H9 (cell line): ENCODE data around the gene ZNF616. TPM values are rescaled to one million over a fixed set of nuclear protein-coding genes. Genes with fewer than 3 reads are reported as not detected.
A peak's percentile ranks its signal among the peaks of the same experiment; 100 is the strongest.

Experiments
- DNase-seq: peaks from one replicate; pipeline ENCODE4 v3.0.0-alpha.2; 2017
- H2AFZ ChIP-seq: one replicate; pipeline ENCODE4 v1.6.1; 2013; ENCODE audit warnings: mild to moderate bottlenecking, low read length, control low read depth, moderate library complexity
- H2AK5ac ChIP-seq: 2 replicates; pipeline ENCODE4 v1.6.1; 2013; ENCODE audit warnings: low read length, control low read depth, mixed read lengths; ENCODE audit not compliant: insufficient read length
- H2BK120ac ChIP-seq: one replicate; pipeline ENCODE4 v1.6.1; 2013; ENCODE audit warnings: low read depth, mild to moderate bottlenecking, low read length, control low read depth, inconsistent platforms; ENCODE audit not compliant: poor library complexity, severe bottlenecking
- H2BK12ac ChIP-seq: 2 replicates; pipeline ENCODE4 v1.6.1; 2013; ENCODE audit warnings: low read length, control low read depth, mixed read lengths, low read depth; ENCODE audit not compliant: insufficient read length
- H2BK15ac ChIP-seq: 2 replicates; pipeline ENCODE4 v1.6.1; 2013; ENCODE audit warnings: low read depth, low read length, control low read depth
- H2BK20ac ChIP-seq: one replicate; pipeline ENCODE4 v1.6.1; 2013; ENCODE audit warnings: low read depth, mild to moderate bottlenecking, low read length, control low read depth, inconsistent platforms; ENCODE audit not compliant: poor library complexity, severe bottlenecking
- H2BK5ac ChIP-seq: 2 replicates; pipeline ENCODE4 v1.6.1; 2013; ENCODE audit warnings: low read length, control low read depth, mixed read lengths; ENCODE audit not compliant: insufficient read length
- H3K14ac ChIP-seq: 2 replicates; pipeline ENCODE4 v1.6.1; 2013; ENCODE audit warnings: low read length, control low read depth; ENCODE audit not compliant: insufficient read depth
- H3K18ac ChIP-seq: 2 replicates; pipeline ENCODE4 v1.6.1; 2013; ENCODE audit warnings: low read depth, mild to moderate bottlenecking, mixed read lengths, low read length, control low read depth; ENCODE audit not compliant: insufficient read length
- H3K23ac ChIP-seq: 2 replicates; pipeline ENCODE4 v1.6.1; 2013; ENCODE audit warnings: low read length, control low read depth, mixed read lengths, low read depth; ENCODE audit not compliant: insufficient read length
- H3K23me2 ChIP-seq: 2 replicates; pipeline ENCODE4 v1.6.1; 2013; ENCODE audit warnings: low read depth, mild to moderate bottlenecking, mixed read lengths, low read length, control low read depth; ENCODE audit not compliant: insufficient read length, poor library complexity, severe bottlenecking
- H3K27ac ChIP-seq: 2 replicates; pipeline ENCODE4 v1.5.1; 2013; ENCODE audit warnings: low read length, control low read depth, mixed read lengths, low read depth; ENCODE audit not compliant: insufficient read length
- H3K27me3 ChIP-seq: 2 replicates; pipeline ENCODE4 v1.6.1; 2013; ENCODE audit warnings: low read length, control low read depth, inconsistent platforms; ENCODE audit not compliant: insufficient read depth
- H3K4ac ChIP-seq: 2 replicates; pipeline ENCODE4 v1.6.1; 2013; ENCODE audit warnings: low read depth, mild to moderate bottlenecking, control low read depth, inconsistent platforms, low read length, moderate library complexity
- H3K4me1 ChIP-seq: 2 replicates; pipeline ENCODE4 v1.6.1; 2013; ENCODE audit warnings: low read length, control low read depth, inconsistent platforms; ENCODE audit not compliant: insufficient read depth
- H3K4me2 ChIP-seq: 2 replicates; pipeline ENCODE4 v1.6.1; 2013; ENCODE audit warnings: low read length, control low read depth, mixed read lengths; ENCODE audit not compliant: insufficient read length, insufficient read depth
- H3K56ac ChIP-seq: 2 replicates; pipeline ENCODE4 v1.6.1; 2013; ENCODE audit warnings: low read depth, mild to moderate bottlenecking, mixed read lengths, low read length, control low read depth; ENCODE audit not compliant: insufficient read length
- H3K79me1 ChIP-seq: 2 replicates; pipeline ENCODE4 v1.6.1; 2013; ENCODE audit warnings: low read depth, mild to moderate bottlenecking, moderate library complexity, low read length, control low read depth, inconsistent platforms; ENCODE audit not compliant: insufficient read depth, poor library complexity, severe bottlenecking
- H3K79me2 ChIP-seq: 2 replicates; pipeline ENCODE4 v1.6.1; 2013; ENCODE audit warnings: low read length, control low read depth, inconsistent platforms; ENCODE audit not compliant: insufficient read depth
- H3K9ac ChIP-seq: 2 replicates; pipeline ENCODE4 v1.6.1; 2013; ENCODE audit warnings: low read length, control low read depth, mixed read lengths; ENCODE audit not compliant: insufficient read length; ENCODE audit errors: extremely low read depth
- H3K9me3 ChIP-seq: one replicate; pipeline ENCODE4 v1.6.1; 2013; ENCODE audit warnings: low read depth, low read length, inconsistent platforms; ENCODE audit not compliant: control insufficient read depth
- H3T11ph ChIP-seq: one replicate; pipeline ENCODE4 v1.6.1; 2013; ENCODE audit warnings: mild to moderate bottlenecking, low read length, control low read depth, inconsistent platforms
- H4K20me1 ChIP-seq: one replicate; pipeline ENCODE4 v1.6.1; 2013; ENCODE audit not compliant: control insufficient read depth, insufficient read length, insufficient read depth
- H4K5ac ChIP-seq: 2 replicates; pipeline ENCODE4 v1.6.1; 2013; ENCODE audit warnings: low read depth, mild to moderate bottlenecking, mixed read lengths, low read length, control low read depth; ENCODE audit not compliant: insufficient read length
- H4K8ac ChIP-seq: replicated peaks from 2 replicates; pipeline ENCODE4 v1.6.1; 2013; ENCODE audit warnings: low read length, control low read depth, mixed read lengths, low read depth; ENCODE audit not compliant: insufficient read length
- H4K91ac ChIP-seq: 2 replicates; pipeline ENCODE4 v1.6.1; 2013; ENCODE audit warnings: low read depth, mild to moderate bottlenecking, moderate library complexity, mixed read lengths, low read length, control low read depth; ENCODE audit not compliant: insufficient read length
- H3K27ac Mint-ChIP-seq, 3 experiments: 2 replicates in 2 of 3; 3 replicates in 1 of 3; pipeline ENCODE4 v1.8.0; 2020 to 2021; ENCODE audit warnings: mixed read lengths in 3 of 3, mild to moderate bottlenecking in 1 of 3, moderate library complexity in 1 of 3
- H3K27me3 Mint-ChIP-seq: 2 replicates; pipeline ENCODE4 v1.8.0; 2021; ENCODE audit warnings: low read depth, mild to moderate bottlenecking, moderate library complexity, mixed read lengths
- H3K36me3 Mint-ChIP-seq, 3 experiments: 2 replicates in 2 of 3; 3 replicates in 1 of 3; pipeline ENCODE4 v1.8.0; 2020 to 2021; ENCODE audit warnings: low read depth in 3 of 3, mixed read lengths in 3 of 3; ENCODE audit not compliant: insufficient read depth in 1 of 3
- H3K4me1 Mint-ChIP-seq, 2 experiments: 2 replicates each; pipeline ENCODE4 v1.8.0; 2020; ENCODE audit warnings: mixed read lengths in 2 of 2
- H3K4me3 Mint-ChIP-seq, 2 experiments: 2 replicates in 1 of 2; 3 replicates in 1 of 2; pipeline ENCODE4 v1.8.0; 2020 to 2021; ENCODE audit warnings: mild to moderate bottlenecking in 2 of 2, mixed read lengths in 2 of 2, moderate library complexity in 1 of 2
- H3K9me3 Mint-ChIP-seq, 2 experiments: 2 replicates in 1 of 2; 3 replicates in 1 of 2; pipeline ENCODE4 v1.8.0; 2020; ENCODE audit warnings: mild to moderate bottlenecking in 2 of 2, mixed read lengths in 2 of 2, moderate library complexity in 1 of 2
- WGBS: extraction: QIAGEN DNeasy Blood & Tissue Kit; methylation state at CpG from one replicate; pipeline ENCODE4 v1.1.7; 2013; ENCODE audit warnings: missing lambda C conversion rate, low lambda C conversion rate, mixed read lengths; ENCODE audit not compliant: insufficient read length; ENCODE audit errors: extremely low coverage; 5-methylcytosine and 5-hydroxymethylcytosine counted together
- total RNA-seq: library from RNA; stranded (reverse); gene quantifications from 2 replicates; pipeline ENCODE4 v1.2.1, GENCODE V29; 2021
- TF ChIP-seq, protein P1 (sequence below): fragments of 200-600 bp; sonication (generic); conservative IDR thresholded peaks from 3 replicates; pipeline ENCODE4 v1.8.0; 2021; ENCODE audit warnings: antibody characterized with exemption, mild to moderate bottlenecking

Gene ZNF616
- total RNA-seq, 1 experiment from 2014 or later, result 32.0 TPM

DNA sequence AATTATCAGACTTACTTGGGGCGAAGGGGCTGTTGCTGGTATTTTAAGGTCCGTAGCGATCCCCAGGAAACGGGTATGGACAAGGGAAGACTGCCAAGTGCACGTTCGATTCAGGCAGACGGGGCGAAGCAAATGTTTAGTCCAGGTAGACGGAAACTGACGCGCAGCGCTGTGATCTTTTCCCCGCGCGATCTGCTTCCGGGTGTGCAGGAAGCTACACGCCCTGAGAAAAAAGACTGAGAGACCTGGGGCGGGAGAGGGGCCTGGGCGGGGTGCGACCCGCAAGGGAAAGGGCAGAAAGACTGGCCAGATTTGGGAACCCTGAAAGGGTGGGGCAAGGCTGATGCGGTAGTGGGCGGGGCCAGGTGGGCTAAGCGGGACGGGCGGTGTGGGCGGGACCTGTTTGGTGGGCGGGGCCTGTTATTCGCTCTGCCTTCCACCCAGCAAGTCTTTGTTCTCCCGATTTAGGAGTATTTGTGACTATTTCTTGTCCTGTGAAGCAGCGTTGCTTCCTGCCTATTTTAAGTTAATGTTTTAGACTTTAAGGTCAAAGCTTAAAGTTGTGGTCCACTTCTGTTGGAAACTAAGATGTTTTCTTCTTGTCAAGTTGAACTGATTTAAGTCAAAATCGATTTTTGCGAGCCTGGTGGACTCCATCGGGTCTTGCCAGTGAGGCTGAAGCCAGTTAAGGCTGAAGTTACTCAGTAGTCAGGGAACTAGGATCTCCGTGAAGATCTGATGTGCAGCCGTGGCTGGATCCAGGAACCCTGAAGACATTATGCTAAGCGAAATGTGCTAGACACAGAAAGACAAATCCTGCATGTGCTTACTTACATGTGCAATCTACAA is 31.8 kb upstream of the ZNF616 start, which contains the start of gene ZNF836:
Gene ZNF836 (minus strand): TSS at position 301 of the 849 bp plus-strand sequence. CDS start 3,549 bp downstream, outside the sequence.
- Mint-ChIP-seq H3K4me3 (peak within 1 kb of the TSS; percentile 95 to 97), H3K9me3 (peaks cover 3 to 8% of the 10 kb centered on the region in 2 experiments), H3K27me3 (peaks cover 8% of the 10 kb centered on the region), H3K27ac (peak within 1 kb of the TSS; percentile 48 to 94 (median 66); a peak in 5 of 7 replicates), H3K36me3 (peaks cover 23 to 33% (median 24%) of the 10 kb centered on the region in 3 experiments), H3K4me1 (peaks cover 19 to 21% of the 10 kb centered on the region in 2 experiments)
- Histone ChIP-seq H3K14ac (no peak within 1 kb of the TSS), H2BK20ac (no peak within 1 kb of the TSS), H2AK5ac (no peak within 1 kb of the TSS), H2BK15ac (no peak within 1 kb of the TSS), H4K8ac (no peak within 1 kb of the TSS), H3K79me2 (no peaks in the 10 kb centered on the region; the same call in 1 of the 2 replicates), H4K5ac (no peak within 1 kb of the TSS), H3K4me1 (peaks cover 2% of the 10 kb centered on the region; the same call in 1 of the 2 replicates), H3K23me2 (peaks cover 14% of the 10 kb centered on the region), H2BK5ac (no peak within 1 kb of the TSS), H3K56ac (no peak within 1 kb of the TSS), H4K20me1 (no peaks in the 10 kb centered on the region), H2AFZ (no peak within 1 kb of the TSS), H3K27ac (no peak within 1 kb of the TSS), H3T11ph (no peak within 1 kb of the TSS), H4K91ac (no peak within 1 kb of the TSS), H3K27me3 (no peaks in the 10 kb centered on the region), H3K4ac (no peak within 1 kb of the TSS), H3K9ac (peak within 1 kb of the TSS; percentile 64), H3K9me3 (no peaks in the 10 kb centered on the region), H3K79me1 (no peaks in the 10 kb centered on the region), H3K18ac (no peak within 1 kb of the TSS), H3K4me2 (peak within 1 kb of the TSS; percentile 88), H2BK12ac (no peak within 1 kb of the TSS), H3K23ac (no peak within 1 kb of the TSS), H2BK120ac (no peak within 1 kb of the TSS)
- WGBS, result no CpG with 5 or more reads among the region's 37 CpGs
- TF ChIP-seq, protein P1, sequence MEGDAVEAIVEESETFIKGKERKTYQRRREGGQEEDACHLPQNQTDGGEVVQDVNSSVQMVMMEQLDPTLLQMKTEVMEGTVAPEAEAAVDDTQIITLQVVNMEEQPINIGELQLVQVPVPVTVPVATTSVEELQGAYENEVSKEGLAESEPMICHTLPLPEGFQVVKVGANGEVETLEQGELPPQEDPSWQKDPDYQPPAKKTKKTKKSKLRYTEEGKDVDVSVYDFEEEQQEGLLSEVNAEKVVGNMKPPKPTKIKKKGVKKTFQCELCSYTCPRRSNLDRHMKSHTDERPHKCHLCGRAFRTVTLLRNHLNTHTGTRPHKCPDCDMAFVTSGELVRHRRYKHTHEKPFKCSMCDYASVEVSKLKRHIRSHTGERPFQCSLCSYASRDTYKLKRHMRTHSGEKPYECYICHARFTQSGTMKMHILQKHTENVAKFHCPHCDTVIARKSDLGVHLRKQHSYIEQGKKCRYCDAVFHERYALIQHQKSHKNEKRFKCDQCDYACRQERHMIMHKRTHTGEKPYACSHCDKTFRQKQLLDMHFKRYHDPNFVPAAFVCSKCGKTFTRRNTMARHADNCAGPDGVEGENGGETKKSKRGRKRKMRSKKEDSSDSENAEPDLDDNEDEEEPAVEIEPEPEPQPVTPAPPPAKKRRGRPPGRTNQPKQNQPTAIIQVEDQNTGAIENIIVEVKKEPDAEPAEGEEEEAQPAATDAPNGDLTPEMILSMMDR, result no peak
- peak; percentile 93 for DNase-seq
